ENCODE measurements around the gene AUP1. TPM values are rescaled to one million over a fixed set of nuclear protein-coding genes. Genes with fewer than 3 reads are reported as not detected.
"Not testable (repeated sequence)": the region's sequence is repeated elsewhere in the genome, so short reads cannot be mapped to it uniquely, and the experiment has no call there.

The AUP1 gene
- 146 TPM for total RNA-seq

GRCh38 chr2:74529357-74530238 is at the start of gene AUP1, which contains the start of gene HTRA2:
Gene AUP1, minus strand, starts transcription at chr2:74529706. Its CDS starts 77 bp downstream, at chr2:74529629.
Gene HTRA2, plus strand, starts transcription at chr2:74529933. Its CDS starts 74 bp downstream, at chr2:74530007.
- peak; percentile 99 for DNase-seq (ENCODE audit: low spot score)

- DNase-seq (ENCODE audit: low spot score), result no peak
These were observed 48.9 kb upstream of the AUP1 start for GRCh38 chr2:74578408-74578807.

- no peak for DNase-seq (ENCODE audit: low spot score)
These were observed 47.9 kb upstream of the AUP1 start for GRCh38 chr2:74577448-74577847.

- peak; percentile 30 for DNase-seq (ENCODE audit: low spot score)
These were observed 47.3 kb upstream of the AUP1 start for GRCh38 chr2:74576863-74577229.

- no peak for DNase-seq (ENCODE audit: low spot score)
These were observed 46.8 kb upstream of the AUP1 start for GRCh38 chr2:74576211-74576862.

DNA sequence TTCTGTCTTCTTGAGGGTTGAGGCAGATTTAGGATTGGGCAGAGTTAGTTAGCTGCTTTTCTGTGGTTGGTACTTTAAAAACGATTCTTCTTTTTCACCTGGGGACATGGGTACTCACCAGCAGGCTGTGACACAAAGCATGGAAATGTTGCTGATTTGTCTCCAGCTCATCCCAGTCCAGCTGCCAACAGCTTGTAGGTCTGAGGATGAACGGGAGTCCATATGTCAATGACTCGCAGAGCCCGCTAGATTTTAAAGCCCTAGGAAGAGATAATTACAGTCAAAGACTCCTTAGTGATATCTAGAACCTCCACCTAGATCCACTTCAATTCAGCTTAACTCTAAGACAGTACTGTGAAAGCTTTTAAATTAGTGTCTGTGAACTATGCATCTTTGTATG is 45.8 kb upstream of the AUP1 start:
- DNase-seq (ENCODE audit: low spot score), result no peak

DNA sequence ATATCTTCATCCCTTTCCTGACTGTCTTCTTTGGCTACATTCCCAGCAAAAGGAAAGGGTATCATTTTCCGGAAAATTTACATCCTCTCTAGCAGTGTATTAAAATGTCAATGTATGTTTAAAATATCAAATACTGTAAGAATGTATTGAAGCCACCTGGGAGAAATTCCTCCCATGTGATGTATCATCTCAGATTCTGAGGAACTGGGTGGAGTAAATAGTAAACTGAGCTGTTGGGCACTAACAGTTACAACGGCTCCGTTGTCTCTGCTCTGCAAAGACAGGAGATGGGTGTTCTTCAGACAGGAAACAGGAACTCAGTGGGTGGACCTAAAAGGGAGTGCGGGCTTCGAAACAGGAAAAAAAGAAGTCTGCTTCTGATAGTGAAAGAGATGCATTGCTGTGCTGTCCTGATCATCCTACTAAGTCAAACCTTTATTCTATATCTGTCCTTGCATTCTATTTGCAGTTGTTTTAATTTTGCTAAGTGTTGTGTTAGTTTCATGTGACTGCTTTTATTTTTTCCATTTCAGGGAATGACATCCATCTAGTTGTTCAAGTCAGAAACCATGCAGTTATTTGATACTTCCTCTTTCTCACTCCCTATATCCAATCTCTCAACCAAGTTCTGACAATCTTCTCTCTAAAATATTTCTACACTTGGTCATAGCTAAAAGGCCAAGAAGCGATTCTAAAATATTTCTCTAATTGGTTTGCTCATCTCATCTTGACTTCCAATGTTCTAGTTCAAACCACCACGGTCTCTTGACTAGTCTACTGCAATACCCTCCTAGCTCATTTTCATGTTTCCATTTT is 44.4 kb upstream of the AUP1 start:
- DNase-seq (ENCODE audit: low spot score), result no peak

DNA sequence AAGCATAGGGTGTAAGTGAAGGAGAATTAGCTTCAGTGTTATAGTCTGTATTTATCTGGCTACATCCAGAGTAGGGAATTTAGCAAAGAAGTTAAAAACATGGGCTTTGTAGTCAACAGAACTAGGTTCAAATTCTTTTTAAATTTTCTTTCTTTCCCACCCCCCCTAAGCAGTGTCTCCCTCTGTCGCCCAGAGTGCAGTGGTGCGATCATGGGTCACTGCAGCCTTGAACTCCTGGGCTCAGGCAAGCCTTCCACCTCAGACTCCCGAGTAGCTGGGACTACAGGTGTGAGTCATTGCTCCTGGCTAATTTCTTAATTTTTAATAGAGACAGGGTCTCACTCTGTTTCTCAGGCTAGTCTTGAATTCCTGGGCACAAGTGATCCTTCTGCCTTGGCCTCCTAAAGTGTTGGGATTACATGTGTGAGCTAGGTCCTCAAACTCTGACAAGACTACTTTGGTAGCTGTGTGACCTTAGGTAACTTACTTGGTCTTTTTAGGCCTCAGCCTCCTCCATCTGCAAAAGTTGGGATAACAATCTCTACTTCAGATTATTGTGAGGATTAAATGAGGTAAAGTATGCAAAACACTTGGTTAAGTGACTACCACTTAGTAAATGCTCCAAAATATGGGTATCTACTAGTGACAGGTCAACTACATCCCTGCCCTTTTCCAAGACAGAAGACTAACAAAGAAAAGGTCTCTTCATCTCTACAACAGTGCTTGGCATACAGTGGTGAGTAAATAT is 42.8 kb upstream of the AUP1 start:
- DNase-seq (ENCODE audit: low spot score), result no peak

GRCh38 chr2:74571058-74571457 is 41.6 kb upstream of the AUP1 start:
- no peak for DNase-seq (ENCODE audit: low spot score)

DNA sequence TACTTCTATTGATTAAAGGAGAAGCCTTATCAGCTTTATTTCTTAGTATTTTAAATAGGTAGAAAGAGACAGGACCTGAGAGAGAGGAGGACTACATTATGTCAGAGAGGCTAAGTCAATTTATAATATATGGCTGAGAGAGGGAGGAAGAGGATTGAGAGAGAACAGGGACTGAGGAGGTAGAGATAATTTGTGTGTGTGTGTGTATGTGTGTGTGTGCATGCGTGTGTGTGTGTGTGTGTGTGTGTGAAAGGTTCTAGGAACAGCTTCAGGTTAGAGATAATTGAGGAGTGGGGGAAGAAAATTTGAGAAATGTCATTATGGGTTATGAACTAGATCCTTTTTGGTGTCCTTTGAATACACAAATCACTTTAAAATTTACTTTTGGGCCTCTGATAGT is 40.2 kb upstream of the AUP1 start:
- DNase-seq (ENCODE audit: low spot score), result no peak

DNA sequence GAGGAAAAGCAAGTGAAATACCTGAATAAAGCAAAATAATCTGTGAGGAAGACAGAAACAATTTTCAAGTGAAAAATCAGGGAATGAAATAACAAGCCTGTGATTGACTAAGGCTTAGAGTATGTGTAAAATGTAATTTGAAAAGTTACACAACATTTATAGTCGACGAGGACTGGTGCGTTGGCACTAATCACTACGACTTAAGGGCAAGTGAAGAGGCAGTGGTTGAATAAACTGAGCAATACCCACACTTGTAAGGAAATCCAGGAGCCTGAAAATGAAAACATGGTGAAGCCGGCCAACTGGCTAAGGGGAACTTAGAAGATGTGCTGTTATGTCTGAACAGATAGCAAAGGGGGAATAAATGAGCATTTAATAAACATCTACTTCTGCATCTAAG is 38.4 kb upstream of the AUP1 start:
- no peak for DNase-seq (ENCODE audit: low spot score)

DNA sequence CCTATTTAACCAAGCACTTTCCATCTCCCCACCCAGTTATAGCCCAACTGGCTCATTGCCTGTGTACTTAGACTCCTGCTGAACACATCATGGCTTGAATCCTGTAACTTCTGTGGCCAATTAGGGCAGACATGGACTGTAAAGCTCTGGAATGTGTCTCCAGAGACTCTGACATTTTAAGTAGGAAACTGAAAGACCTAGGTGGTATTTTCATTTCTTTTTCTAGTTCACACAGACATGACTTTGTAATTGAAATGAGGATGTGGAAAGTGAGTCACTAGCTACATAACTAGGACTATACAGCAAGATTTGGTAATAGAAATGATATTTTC is 37.2 kb upstream of the AUP1 start:
- no peak for DNase-seq (ENCODE audit: low spot score)

DNA sequence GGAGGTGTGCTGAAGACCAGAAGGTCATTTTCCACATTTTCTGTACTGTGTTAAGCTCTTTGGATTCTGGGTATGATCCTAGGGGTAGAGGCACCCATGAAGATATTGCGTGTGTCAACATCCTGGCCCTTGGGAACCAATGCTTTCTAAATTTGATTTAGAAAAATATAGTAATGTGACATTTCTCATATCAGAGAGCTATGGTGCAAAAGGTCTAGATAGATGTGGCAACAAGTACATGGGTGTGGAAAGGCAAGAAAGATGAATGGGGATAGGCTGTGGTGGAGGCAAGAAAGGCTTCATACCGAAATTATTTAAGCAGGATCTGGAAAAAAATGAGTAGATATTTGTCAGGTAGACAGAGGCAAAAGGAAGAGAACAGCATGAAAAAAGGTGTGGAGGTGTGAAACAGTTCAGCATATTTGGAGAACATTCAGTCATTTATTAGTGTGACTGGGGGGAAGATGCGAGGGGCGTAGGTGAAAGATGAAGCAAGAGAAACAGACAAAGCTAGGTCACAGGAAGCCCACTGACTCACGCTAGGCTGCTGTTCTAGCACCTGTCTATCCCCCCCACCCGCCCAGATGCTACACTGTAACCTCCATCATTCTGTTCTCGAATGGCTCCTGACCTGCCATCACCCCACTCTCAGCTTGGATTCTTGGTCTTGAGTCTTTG is 36.7 kb upstream of the AUP1 start:
- no peak for DNase-seq (ENCODE audit: low spot score)

- no peak for DNase-seq (ENCODE audit: low spot score)
These were observed 34.7 kb upstream of the AUP1 start for GRCh38 chr2:74564222-74564621.

GRCh38 chr2:74562126-74562775 is 32.7 kb upstream of the AUP1 start:
- no peak for DNase-seq (ENCODE audit: low spot score)

DNA sequence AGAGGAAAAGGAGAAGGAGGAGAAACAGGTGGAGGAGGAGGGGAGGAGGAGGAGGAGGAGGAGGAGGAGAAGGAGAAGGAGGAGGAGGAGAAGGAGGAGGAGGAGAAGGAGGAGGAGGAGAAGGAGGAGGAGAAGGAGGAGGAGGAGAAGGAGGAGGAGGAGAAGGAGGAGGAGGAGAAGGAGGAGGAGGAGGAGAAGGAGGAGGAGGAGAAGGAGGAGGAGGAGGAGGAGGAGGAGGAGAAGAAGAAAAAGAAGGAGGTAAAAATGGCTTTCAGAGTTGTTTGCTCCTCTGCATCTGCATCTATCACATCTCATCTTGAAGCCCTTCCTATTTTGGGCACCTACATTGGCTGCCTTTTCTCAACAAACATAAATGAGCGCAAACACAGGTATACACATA is 31.5 kb upstream of the AUP1 start:
- not testable (repeated sequence) for DNase-seq (ENCODE audit: low spot score)

- no peak for DNase-seq (ENCODE audit: low spot score)
These were observed 31.1 kb upstream of the AUP1 start for GRCh38 chr2:74560591-74560990.

DNA sequence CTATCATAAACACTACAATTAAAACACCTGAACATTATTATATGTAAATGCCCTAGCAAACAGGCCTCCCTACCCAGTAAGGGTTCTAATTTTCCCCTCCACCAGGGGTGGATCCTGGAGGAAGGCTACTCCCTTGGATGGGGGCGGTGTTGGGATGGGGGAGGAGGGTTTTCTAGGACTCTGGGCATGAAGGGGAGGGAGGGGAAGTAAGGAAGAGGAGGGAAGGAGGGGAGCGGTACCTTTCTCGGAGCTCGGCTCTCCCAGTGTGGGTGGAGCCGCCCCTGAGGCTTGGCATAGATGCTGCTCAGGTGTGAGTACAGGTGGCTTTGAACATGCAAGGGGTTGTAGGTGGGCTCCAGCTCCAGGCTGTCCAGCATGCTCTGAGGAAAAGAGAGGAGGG is 30.4 kb upstream of the AUP1 start:
- no peak for DNase-seq (ENCODE audit: low spot score)

DNA sequence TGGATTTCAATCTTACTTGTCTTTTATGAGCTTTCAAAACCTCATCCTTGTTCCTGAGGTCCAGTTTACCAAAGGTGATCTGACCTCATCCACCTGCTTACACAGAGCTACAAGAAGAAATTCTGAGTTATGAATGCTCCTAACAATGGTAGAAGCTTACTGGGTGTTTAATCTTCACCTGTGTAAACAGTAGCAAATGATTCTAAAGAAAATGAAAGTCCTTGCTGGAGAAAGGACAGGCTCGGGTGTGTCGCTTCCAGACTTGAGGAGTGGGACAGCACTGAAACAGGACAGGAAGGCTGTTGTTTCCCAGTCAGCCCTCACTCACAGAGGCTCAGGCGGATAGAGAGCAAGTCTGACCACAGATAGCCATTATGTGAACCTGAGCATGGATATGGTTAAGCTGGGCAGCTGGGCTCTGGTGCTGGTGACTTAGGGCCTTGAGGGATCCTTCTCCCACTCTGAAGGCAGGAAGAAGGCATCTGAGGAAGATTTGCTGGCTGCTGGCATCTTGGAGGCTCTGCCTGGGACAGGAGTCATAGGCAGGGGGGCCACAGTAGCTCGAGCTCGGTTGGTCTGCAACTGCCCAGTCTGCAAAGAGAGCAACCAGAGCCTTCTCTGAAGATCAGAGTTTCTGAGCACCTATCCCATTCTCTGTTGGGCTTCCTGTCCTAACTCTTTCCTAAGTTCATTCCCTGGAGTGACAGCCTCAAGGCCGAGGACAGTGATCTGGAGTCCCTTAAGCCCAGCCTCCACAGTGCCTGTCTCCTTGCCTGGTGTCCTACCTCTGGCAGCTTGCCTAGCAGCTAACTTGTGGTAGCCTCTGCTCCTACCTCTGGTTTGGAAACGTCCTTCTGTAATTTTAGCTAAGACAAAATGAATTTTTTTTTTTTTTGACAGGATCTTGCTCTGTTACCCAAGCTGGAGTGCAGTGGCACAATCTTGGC is 29.1 kb upstream of the AUP1 start:
- DNase-seq (ENCODE audit: low spot score), result no peak

Measured in mucosa of gallbladder (tissue), 1 donor.